Lung (tissue), 12 donors: Measurements from ENCODE around the gene SSR1. TPM values are rescaled to one million over a fixed set of nuclear protein-coding genes. Genes with fewer than 3 reads are reported as not detected.

Experiments used
- ATAC-seq: fragments of 200-7000 bp; cut with Tn5 transposase; one replicate; pipeline ENCODE4 v1.9.1; 2020; ENCODE audit warnings: moderate number of reproducible peaks; ENCODE audit not compliant: insufficient read depth, low FRiP score
- DNase-seq, 3 donors: peaks; one replicate each; pipeline ENCODE4 v3.0.0-alpha.2; 2013 to 2017
- H3K27ac ChIP-seq, 2 donors: one replicate each; pipeline ENCODE4 v1.5.1; 2013; ENCODE audit warnings: mild to moderate bottlenecking in 2 of 2, moderate library complexity in 2 of 2, control low read depth in 1 of 2, inconsistent platforms in 1 of 2, low read depth in 1 of 2, low read length in 1 of 2
- H3K27me3 ChIP-seq, 3 donors: one replicate each; pipeline ENCODE4 v1.5.1; 2013; ENCODE audit warnings: low read length in 2 of 3; ENCODE audit not compliant: control insufficient read depth in 3 of 3, insufficient read depth in 3 of 3
- H3K36me3 ChIP-seq, 4 donors: one replicate each; pipeline ENCODE4 v1.5.1; 2013; ENCODE audit warnings: low read length in 4 of 4, mild to moderate bottlenecking in 1 of 4, moderate library complexity in 1 of 4; ENCODE audit not compliant: control insufficient read depth in 4 of 4, insufficient read depth in 4 of 4
- H3K4me1 ChIP-seq, 5 donors: one replicate each; pipeline ENCODE4 v1.5.1; 2013; ENCODE audit warnings: low read length in 5 of 5, mild to moderate bottlenecking in 2 of 5, moderate library complexity in 1 of 5; ENCODE audit not compliant: control insufficient read depth in 5 of 5, insufficient read depth in 5 of 5
- H3K4me3 ChIP-seq: one replicate; pipeline ENCODE4 v1.5.1; 2013; ENCODE audit warnings: mild to moderate bottlenecking, control low read depth, moderate library complexity
- H3K9ac ChIP-seq, 2 donors: one replicate each; pipeline ENCODE4 v1.5.1; 2013; ENCODE audit warnings: low read length in 2 of 2, control low read depth in 1 of 2; ENCODE audit not compliant: insufficient read depth in 1 of 2
- H3K9me3 ChIP-seq, 4 donors: one replicate each; pipeline ENCODE4 v1.5.1; 2013; ENCODE audit warnings: low read length in 3 of 4, mild to moderate bottlenecking in 1 of 4, moderate library complexity in 1 of 4; ENCODE audit not compliant: control insufficient read depth in 4 of 4, insufficient read depth in 3 of 4
- CTCF ChIP-seq: IDR thresholded peaks from 2 replicates; pipeline ENCODE4 v1.5.1; 2012; ENCODE audit warnings: mild to moderate bottlenecking; ENCODE audit errors: control extremely low read depth, extremely low read depth
- WGBS, 2 donors: extraction: QIAGEN DNeasy Blood & Tissue Kit; methylation state at CpG; one replicate each; pipeline ENCODE4 v1.1.7; 2013; 5-methylcytosine and 5-hydroxymethylcytosine counted together
- polyA plus RNA-seq, 2 donors: library from polyadenylated mRNA; stranded (reverse); fragments of 200-250 nt; gene quantifications; one replicate each; pipeline ENCODE4 v1.2.1, GENCODE V29; 2013
- total RNA-seq, 2 donors: library from RNA; depleted of rRNA in 1 of 2; stranded (reverse); fragments of >200 nt in 1 of 2; gene quantifications; one replicate each; pipeline ENCODE4 v1.2.1, GENCODE V29; 2014 to 2021
- donor health status: control.
- donor health status: control.
- donor health status: Bipolar disorder and iron deficiency.
- donor health status: healthy.
- donor health status: DM: yes; HTN: yes; CAD: no.

Gene SSR1
- total and polyA plus RNA-seq, 4 donors: 22.4 to 150 (median 90.1) TPM

- ATAC-seq (no peak), DNase-seq (no peak)
- Histone ChIP-seq H3K27ac (no peak overlapping the region), H3K36me3 (peaks cover 0 to under 1% (median 0%) of the 10 kb centered on the region in 4 donors), H3K9me3 (peaks cover 0 to 7% (median 0%) of the 10 kb centered on the region in 4 donors), H3K4me3 (no peak overlapping the region), H3K9ac (no peak overlapping the region), H3K4me1 (peaks cover 0 to 12% (median 6%) of the 10 kb centered on the region in 5 donors), H3K27me3 (no peaks in the 10 kb centered on the region)
- WGBS, 2 donors: 95 to 98% methylated on average over 18 of the region's 18 CpGs
- no peak for TF ChIP-seq CTCF
These were observed 55.3 kb downstream of the SSR1 start for GRCh38 chr6:7257521-7258230.

- no peak overlapping the region for H3K9ac ChIP-seq
- H3K27ac ChIP-seq: no peak overlapping the region
- no peaks in the 10 kb centered on the region for H3K27me3 ChIP-seq
- H3K4me1 ChIP-seq: peaks cover 0 to 10% (median 6%) of the 10 kb centered on the region in 5 donors
- H3K4me3 ChIP-seq: no peak overlapping the region
- ATAC-seq: no peak
- WGBS, 2 donors: 95 to 96% methylated on average over 4 of the region's 4 CpGs
- peaks cover 0 to 7% (median 0%) of the 10 kb centered on the region in 4 donors for H3K9me3 ChIP-seq
- no peak for DNase-seq
- TF ChIP-seq CTCF: no peak
- peaks cover 0 to 7% (median 4%) of the 10 kb centered on the region in 4 donors for H3K36me3 ChIP-seq
These were observed 56.2 kb downstream of the SSR1 start for GRCh38 chr6:7256785-7257184.

GRCh38 chr6:7255918-7256317, 57.1 kb downstream of the SSR1 start:
- no peak overlapping the region for H3K9ac ChIP-seq
- 97 to 98% methylated on average over 5 of the region's 5 CpGs for WGBS, 2 donors
- DNase-seq: no peak
- peaks cover 0 to 8% (median 6%) of the 10 kb centered on the region in 5 donors for H3K4me1 ChIP-seq
- H3K36me3 ChIP-seq: peaks cover 0 to 9% (median 6%) of the 10 kb centered on the region in 4 donors
- no peak overlapping the region for H3K27ac ChIP-seq
- ATAC-seq: no peak
- TF ChIP-seq CTCF: no peak
- H3K27me3 ChIP-seq: no peaks in the 10 kb centered on the region
- H3K9me3 ChIP-seq: peaks cover 0 to 7% (median 0%) of the 10 kb centered on the region in 4 donors
- H3K4me3 ChIP-seq: no peak overlapping the region
